Activated naive CD4-positive, alpha-beta T cell treated with anti-CD3 and anti-CD28 coated beads, Interleukin-2, amount 10 ng/mL, durations not matched to agents 7 days and 5 days (primary cell): ENCODE data around the gene COL4A1.

Experiments used
- CTCF ChIA-PET: fragments of 350-600 bp; sonication (Branson Sonifier 250); formaldehyde crosslinking; loops from one replicate; lab custom pipeline; 2021; ENCODE audit warnings: antibody characterized with exemption; lab: Charles Lee
- DNase-seq: peaks from one replicate; pipeline ENCODE4 v3.0.0-alpha.2; 2020
- H3K27ac Mint-ChIP-seq: one replicate; pipeline ENCODE4 v1.8.0; 2021; ENCODE audit warnings: mild to moderate bottlenecking, moderate library complexity, mixed read lengths
- H3K27me3 Mint-ChIP-seq: one replicate; pipeline ENCODE4 v1.8.0; 2021; ENCODE audit warnings: mild to moderate bottlenecking, mixed read lengths
- H3K36me3 Mint-ChIP-seq: one replicate; pipeline ENCODE4 v1.8.0; 2021; ENCODE audit warnings: mixed read lengths
- H3K4me1 Mint-ChIP-seq: one replicate; pipeline ENCODE4 v1.8.0; 2021; ENCODE audit warnings: mixed read lengths
- H3K4me3 Mint-ChIP-seq: one replicate; pipeline ENCODE4 v1.8.0; 2021; ENCODE audit warnings: mild to moderate bottlenecking, moderate library complexity, mixed read lengths
- H3K9me3 Mint-ChIP-seq: one replicate; pipeline ENCODE4 v1.8.0; 2021; ENCODE audit warnings: mixed read lengths

The COL4A1 gene

GRCh38 chr13:110347088-110347487 is 40.1 kb upstream of the COL4A1 start:
- no peak overlapping the region for H3K27ac Mint-ChIP-seq

DNA sequence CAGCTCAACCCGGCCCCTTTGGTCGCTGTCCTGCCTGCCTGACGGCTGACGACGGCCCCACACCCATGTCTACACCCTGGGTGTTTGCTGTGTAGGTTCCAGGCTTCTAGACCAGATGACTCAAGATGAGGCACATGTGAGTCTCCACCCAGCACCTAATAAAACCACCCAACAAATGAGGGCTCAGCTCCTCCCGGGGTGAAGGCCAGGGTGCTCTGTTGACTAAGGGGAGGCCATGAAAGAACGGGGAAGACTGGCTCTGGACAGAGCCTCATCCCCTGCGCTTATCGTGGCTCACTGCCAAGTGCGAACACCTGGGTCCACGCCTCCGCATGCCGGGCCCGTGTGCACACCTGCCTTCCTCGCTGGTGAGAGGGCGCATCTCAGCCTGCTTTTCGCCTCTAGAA is 39.7 kb upstream of the COL4A1 start:
- Mint-ChIP-seq H3K27me3 (peaks cover 43% of the 10 kb centered on the region), H3K36me3 (no peaks in the 10 kb centered on the region), H3K9me3 (no peaks in the 10 kb centered on the region), H3K4me1 (peaks cover 2% of the 10 kb centered on the region), H3K27ac (no peak overlapping the region), H3K4me3 (no peak overlapping the region)
- CTCF ChIA-PET, result no interaction called here
- DNase-seq, result no peak

More at GRCh38 chr13:110347088-110347487, 40.1 kb upstream of the COL4A1 start:
- DNase-seq, result no peak
- Mint-ChIP-seq H3K9me3 (no peaks in the 10 kb centered on the region), H3K36me3 (no peaks in the 10 kb centered on the region), H3K27me3 (peaks cover 42% of the 10 kb centered on the region), H3K4me3 (no peak overlapping the region), H3K4me1 (no peaks in the 10 kb centered on the region)
- CTCF ChIA-PET, result no interaction called here

DNA sequence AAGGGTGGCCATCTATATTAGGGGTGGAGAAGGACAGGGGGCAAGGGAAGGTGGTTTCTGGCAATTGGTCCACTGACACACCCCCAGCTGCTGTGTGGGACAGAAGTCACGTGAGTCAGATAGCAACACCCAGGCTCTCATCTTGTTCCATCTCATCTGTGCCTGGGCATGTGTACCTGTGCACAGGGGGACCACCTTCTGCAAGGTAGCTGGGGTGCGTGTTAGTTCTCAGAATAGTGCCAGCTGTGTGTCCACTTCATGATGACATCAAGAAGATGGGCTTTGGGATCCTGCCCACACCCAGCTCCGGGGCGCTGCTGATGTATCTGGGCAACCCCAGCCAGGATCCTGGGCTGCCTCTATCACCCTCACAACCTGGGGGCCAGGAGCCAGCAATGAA is 38.7 kb upstream of the COL4A1 start:
- no peak for DNase-seq
- peaks cover 46% of the 10 kb centered on the region for H3K27me3 Mint-ChIP-seq
- no peak overlapping the region for H3K4me3 Mint-ChIP-seq
- CTCF ChIA-PET, result no interaction called here
- H3K4me1 Mint-ChIP-seq, result peaks cover 12% of the 10 kb centered on the region
- no peak overlapping the region for H3K27ac Mint-ChIP-seq
- no peaks in the 10 kb centered on the region for H3K9me3 Mint-ChIP-seq
- H3K36me3 Mint-ChIP-seq, result no peaks in the 10 kb centered on the region

DNA sequence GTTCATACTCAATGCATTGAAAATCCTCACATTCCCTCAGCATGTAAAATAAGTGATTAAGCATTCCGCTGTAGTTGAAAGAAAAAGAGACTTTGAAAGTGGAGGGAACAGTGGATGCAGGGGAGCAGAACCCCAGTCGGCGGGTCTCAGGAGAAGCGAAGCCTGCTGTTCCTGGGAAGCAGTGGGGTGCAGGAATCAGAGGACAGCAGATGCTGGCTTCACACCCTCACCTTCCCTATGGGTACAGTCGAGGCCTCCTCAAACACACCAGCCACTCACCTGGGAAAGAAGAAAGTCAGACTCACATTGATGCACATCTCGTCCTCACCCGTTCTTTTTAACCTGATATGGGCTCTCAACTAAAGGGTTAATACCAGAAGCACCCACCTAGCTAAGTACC is 38.3 kb upstream of the COL4A1 start:
- no peak for DNase-seq
- Mint-ChIP-seq H3K4me3 (no peak overlapping the region), H3K36me3 (no peaks in the 10 kb centered on the region), H3K9me3 (no peaks in the 10 kb centered on the region), H3K27me3 (peaks cover 48% of the 10 kb centered on the region), H3K4me1 (peaks cover 16% of the 10 kb centered on the region), H3K27ac (no peak overlapping the region)
- CTCF ChIA-PET, result no interaction called here

- Mint-ChIP-seq H3K27ac (no peak overlapping the region), H3K4me1 (peaks cover 26% of the 10 kb centered on the region), H3K27me3 (peaks cover 50% of the 10 kb centered on the region), H3K36me3 (no peaks in the 10 kb centered on the region), H3K4me3 (no peak overlapping the region), H3K9me3 (no peaks in the 10 kb centered on the region)
- CTCF ChIA-PET, result no interaction called here
- no peak for DNase-seq
These were observed 37.4 kb upstream of the COL4A1 start for GRCh38 chr13:110344320-110344719.

DNA sequence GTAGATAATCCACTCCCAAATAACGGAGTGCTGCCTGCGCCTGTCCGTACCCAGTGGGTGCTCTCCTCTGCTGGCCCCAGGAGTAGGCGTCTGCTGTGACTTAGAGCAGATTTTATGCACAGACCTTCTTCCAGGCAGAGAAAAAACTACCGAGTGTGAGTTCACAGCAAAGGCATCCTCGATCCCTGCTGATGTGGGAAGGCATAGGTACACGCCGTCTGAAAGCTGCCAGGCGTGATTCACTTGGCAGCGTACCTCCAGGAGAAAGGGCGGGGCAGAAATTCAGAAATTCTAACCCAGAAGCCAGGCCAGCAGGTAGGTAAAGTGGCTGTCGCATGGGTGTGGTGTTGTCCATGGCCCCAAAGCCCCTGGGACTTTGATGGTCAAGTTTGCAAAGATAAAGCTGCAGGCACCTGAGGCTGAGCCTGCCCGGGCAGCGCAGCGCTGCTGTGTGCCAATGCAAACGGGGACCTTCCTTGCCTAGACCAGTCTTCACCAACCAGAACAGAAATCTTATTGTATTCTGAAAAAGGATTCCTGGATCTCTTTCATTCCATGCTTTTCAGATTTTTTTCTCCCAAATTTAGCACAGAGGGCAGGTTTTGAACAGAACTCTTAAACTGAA is 36.4 kb upstream of the COL4A1 start:
- H3K36me3 Mint-ChIP-seq, result no peaks in the 10 kb centered on the region
- DNase-seq, result no peak
- no peaks in the 10 kb centered on the region for H3K9me3 Mint-ChIP-seq
- CTCF ChIA-PET, result interaction anchor here (1.6 kb wide), 1 partner anchor 11 kb away, joined by 3 read pairs; no protein-coding TSS in a partner anchor
- peaks cover 57% of the 10 kb centered on the region for H3K27me3 Mint-ChIP-seq
- no peak overlapping the region for H3K27ac Mint-ChIP-seq
- H3K4me3 Mint-ChIP-seq, result no peak overlapping the region
- peaks cover 33% of the 10 kb centered on the region for H3K4me1 Mint-ChIP-seq

DNA sequence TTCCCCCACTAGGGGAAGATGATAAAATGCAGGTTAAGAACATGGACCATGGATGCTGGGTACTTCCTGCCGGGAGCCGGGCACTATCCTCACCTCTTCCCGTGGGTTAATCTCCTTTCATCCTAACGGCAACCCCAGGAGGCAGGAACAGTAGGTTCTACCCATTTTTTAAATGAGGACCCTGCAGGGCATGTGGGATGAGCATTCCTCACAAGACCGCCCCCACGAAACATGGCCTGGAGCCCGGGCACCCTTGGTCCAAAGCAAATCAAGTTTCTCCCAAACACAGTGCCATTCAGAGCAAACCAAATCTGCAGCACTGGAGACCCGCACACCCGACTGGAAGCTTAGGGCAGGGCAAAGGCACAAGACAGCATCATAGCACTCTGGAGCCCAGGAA is 35.5 kb upstream of the COL4A1 start:
- H3K27me3 Mint-ChIP-seq, result peaks cover 51% of the 10 kb centered on the region
- H3K36me3 Mint-ChIP-seq, result no peaks in the 10 kb centered on the region
- CTCF ChIA-PET, result interaction anchor here (1.6 kb wide), 1 partner anchor 12 kb away, joined by 3 read pairs; no protein-coding TSS in a partner anchor
- DNase-seq, result no peak
- H3K27ac Mint-ChIP-seq, result no peak overlapping the region
- no peak overlapping the region for H3K4me3 Mint-ChIP-seq
- peaks cover 33% of the 10 kb centered on the region for H3K4me1 Mint-ChIP-seq
- no peaks in the 10 kb centered on the region for H3K9me3 Mint-ChIP-seq

DNA sequence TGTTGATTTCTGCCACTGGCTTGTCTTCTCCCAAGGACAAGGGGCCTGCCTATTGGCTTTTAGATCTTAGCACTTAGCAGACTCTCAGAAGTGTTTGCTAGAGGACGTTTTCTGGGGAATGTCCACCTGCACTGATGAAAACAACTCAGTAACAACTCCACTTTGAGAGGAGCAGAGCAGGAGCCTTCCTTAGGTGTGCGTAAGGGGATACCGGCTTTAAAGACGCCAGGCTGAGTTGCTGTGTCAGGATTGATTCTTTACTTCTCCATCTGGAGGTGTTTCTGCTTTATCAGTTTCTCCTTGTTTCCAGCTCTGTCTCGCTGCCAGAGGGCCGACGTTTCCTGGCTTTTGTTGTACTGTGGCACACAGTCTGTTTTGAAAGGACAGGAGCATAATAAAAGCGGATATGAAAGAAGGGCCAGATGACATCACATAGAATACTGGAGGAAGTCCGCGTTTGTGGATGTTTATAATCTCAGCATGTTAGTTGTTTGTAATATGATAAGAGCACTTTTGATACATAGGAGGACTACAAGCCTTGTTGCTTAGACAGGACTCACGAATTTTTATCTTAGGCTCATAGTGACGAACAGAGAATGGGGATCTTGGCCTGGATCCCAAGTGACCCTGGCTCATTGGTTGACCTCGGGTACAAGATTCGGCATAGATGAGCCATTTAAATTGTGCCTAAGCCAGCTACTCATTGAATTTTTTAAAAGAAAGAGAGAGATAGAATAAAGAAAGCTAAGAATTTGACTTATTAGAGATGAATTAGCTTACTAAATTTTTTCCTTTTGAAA is 34.7 kb upstream of the COL4A1 start:
- no peaks in the 10 kb centered on the region for H3K36me3 Mint-ChIP-seq
- DNase-seq, result no peak
- peaks cover 33% of the 10 kb centered on the region for H3K4me1 Mint-ChIP-seq
- no peak overlapping the region for H3K4me3 Mint-ChIP-seq
- no peaks in the 10 kb centered on the region for H3K9me3 Mint-ChIP-seq
- peaks cover 50% of the 10 kb centered on the region for H3K27me3 Mint-ChIP-seq
- CTCF ChIA-PET, result no interaction called here
- no peak overlapping the region for H3K27ac Mint-ChIP-seq

GRCh38 chr13:110340812-110341444 is 34.0 kb upstream of the COL4A1 start:
- DNase-seq, result peak; percentile 68
- H3K9me3 Mint-ChIP-seq, result no peaks in the 10 kb centered on the region
- peaks cover 50% of the 10 kb centered on the region for H3K27me3 Mint-ChIP-seq
- no peaks in the 10 kb centered on the region for H3K36me3 Mint-ChIP-seq
- peaks cover 33% of the 10 kb centered on the region for H3K4me1 Mint-ChIP-seq
- CTCF ChIA-PET, result no interaction called here
- H3K27ac Mint-ChIP-seq, result no peak overlapping the region
- peak overlapping the region; percentile 14 for H3K4me3 Mint-ChIP-seq

DNA sequence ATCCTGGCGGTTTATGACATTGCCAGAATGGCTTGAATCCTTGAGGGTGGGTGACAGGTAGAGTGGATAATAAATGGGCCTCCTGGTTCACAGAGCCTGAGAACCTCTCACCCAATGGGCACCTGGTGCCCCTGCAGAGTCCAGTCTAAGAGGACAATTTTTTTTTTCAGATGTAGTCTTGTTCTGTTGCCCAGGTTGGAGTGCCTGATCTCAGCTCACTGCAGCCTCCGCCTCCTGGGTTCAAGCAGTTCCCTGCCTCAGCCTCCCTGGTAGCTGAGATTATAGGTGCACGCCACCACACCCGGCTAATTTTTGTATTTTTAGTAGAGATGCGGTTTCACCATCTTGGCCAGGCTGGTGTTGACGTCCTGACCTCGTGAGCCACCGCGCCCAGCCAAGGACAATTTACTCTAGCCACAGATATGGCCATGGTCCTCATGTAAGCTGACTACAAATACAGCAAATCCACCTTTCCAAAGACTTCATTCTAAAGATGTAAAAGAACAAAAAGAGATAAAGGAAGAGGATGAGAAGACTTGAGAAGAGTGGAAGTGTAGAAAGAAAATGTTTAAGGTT is 33.1 kb upstream of the COL4A1 start:
- H3K36me3 Mint-ChIP-seq, result no peaks in the 10 kb centered on the region
- H3K9me3 Mint-ChIP-seq, result no peaks in the 10 kb centered on the region
- no peak for DNase-seq
- CTCF ChIA-PET, result no interaction called here
- peaks cover 46% of the 10 kb centered on the region for H3K27me3 Mint-ChIP-seq
- H3K4me1 Mint-ChIP-seq, result peaks cover 33% of the 10 kb centered on the region
- no peak overlapping the region for H3K27ac Mint-ChIP-seq
- no peak overlapping the region for H3K4me3 Mint-ChIP-seq

- no peak for DNase-seq
- Mint-ChIP-seq H3K36me3 (no peaks in the 10 kb centered on the region), H3K9me3 (no peaks in the 10 kb centered on the region), H3K27ac (no peak overlapping the region), H3K4me3 (no peak overlapping the region), H3K27me3 (peaks cover 51% of the 10 kb centered on the region), H3K4me1 (peaks cover 33% of the 10 kb centered on the region)
- CTCF ChIA-PET, result no interaction called here
These were observed 32.3 kb upstream of the COL4A1 start for GRCh38 chr13:110339263-110339662.

GRCh38 chr13:110338441-110339101 is 31.6 kb upstream of the COL4A1 start:
- no peak overlapping the region for H3K27ac Mint-ChIP-seq
- H3K36me3 Mint-ChIP-seq, result no peaks in the 10 kb centered on the region
- no peak for DNase-seq
- CTCF ChIA-PET, result no interaction called here
- H3K4me3 Mint-ChIP-seq, result no peak overlapping the region
- no peaks in the 10 kb centered on the region for H3K9me3 Mint-ChIP-seq
- peaks cover 33% of the 10 kb centered on the region for H3K4me1 Mint-ChIP-seq
- H3K27me3 Mint-ChIP-seq, result peaks cover 53% of the 10 kb centered on the region

DNA sequence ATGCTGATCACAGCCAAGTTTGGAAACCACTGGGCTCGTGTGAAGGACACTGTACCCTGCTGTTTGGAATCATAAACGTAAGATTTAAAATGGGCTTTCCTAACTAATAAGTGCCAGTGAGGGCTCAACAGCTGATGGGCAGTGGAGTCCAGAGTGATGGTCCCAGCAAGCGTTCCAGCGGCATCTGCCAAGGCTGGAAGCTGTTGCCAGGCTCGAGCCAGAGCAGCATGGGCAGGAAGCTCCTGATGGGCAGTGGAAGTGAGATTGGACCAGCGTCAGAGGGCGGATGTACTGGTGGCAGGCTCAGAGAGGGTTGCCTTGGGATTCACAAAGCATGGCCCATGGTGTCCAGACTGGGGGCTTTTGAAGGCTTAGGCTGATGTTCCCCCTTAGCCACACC is 30.3 kb upstream of the COL4A1 start:
- Mint-ChIP-seq H3K27ac (no peak overlapping the region), H3K36me3 (no peaks in the 10 kb centered on the region), H3K4me3 (no peak overlapping the region), H3K4me1 (peaks cover 33% of the 10 kb centered on the region), H3K9me3 (no peaks in the 10 kb centered on the region), H3K27me3 (peaks cover 47% of the 10 kb centered on the region)
- no peak for DNase-seq
- CTCF ChIA-PET, result no interaction called here

DNA sequence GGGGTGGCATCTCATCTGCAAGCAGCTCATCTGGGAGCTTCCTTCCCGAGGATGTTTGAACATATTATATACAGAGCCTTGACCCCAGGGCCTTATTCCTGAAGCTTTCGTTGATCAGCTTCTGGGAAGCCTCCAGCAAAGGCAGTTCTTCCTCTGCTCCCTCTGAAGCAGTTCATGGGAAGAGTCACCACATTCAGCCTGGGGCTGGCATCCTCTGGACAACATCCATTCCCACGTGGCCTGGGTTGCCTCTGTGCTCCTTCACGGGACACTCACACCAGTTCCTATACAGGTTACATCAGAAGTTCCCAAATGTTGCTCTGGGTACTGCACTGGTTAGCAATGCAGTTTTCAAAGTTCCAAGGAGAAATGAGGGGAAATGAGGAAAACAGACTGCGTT is 29.7 kb upstream of the COL4A1 start:
- Mint-ChIP-seq H3K4me1 (peaks cover 31% of the 10 kb centered on the region), H3K9me3 (no peaks in the 10 kb centered on the region), H3K4me3 (no peak overlapping the region), H3K27ac (no peak overlapping the region), H3K36me3 (no peaks in the 10 kb centered on the region), H3K27me3 (peaks cover 46% of the 10 kb centered on the region)
- no peak for DNase-seq
- CTCF ChIA-PET, result no interaction called here
